C4-2B (cell line): Measurements from ENCODE around the gene DSC3.

Experiments
- H3K27ac ChIP-seq: fragments of 450-650 bp; 2 replicates; pipeline ENCODE4 v1.5.1; 2017
- ZFX ChIP-seq: fragments of 450-650 bp; IDR thresholded peaks from 2 replicates; pipeline ENCODE4 v1.6.1; 2017
- TF ChIP-seq, protein P1 (sequence below): fragments of 450-650 bp; conservative IDR thresholded peaks from 2 replicates; pipeline ENCODE4 v1.5.1; 2017; ENCODE audit warnings: mild to moderate bottlenecking

The DSC3 gene

DNA sequence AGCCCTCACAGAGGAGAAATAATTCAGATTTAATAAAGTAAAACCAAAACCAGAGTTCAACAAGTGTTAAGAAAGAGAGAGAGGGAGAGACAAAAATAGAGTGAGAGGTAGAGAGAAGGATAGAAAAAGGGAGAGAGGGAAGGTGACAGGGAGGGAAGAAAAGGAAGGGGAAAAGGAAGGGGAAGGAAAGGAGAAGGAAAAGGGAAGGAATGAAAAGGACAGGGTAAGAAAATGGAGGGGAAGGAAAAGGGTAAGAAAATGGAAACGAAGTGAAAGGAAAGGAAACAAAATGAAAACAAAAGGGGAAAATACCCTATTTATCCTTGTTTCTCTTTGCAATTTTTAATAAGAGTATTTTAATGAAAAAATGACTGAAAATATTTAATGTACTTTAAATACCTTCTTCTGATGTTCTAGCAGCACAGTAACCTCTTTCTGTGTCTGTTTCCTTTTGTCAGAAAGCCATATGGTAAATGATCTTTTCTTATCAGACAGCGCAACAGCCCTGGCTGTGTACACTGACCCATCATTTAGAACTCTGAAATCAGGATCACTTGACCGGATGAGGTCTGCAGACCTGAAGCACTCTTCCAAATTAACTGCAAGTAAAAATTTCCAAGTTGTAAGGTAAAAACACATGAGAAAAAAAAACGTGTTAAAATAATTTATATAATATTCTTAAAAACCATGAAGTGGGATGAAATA is 11.8 kb downstream of the DSC3 start:
- no peak overlapping the region for H3K27ac ChIP-seq
- TF ChIP-seq ZFX: no peak
- TF ChIP-seq, protein P1, sequence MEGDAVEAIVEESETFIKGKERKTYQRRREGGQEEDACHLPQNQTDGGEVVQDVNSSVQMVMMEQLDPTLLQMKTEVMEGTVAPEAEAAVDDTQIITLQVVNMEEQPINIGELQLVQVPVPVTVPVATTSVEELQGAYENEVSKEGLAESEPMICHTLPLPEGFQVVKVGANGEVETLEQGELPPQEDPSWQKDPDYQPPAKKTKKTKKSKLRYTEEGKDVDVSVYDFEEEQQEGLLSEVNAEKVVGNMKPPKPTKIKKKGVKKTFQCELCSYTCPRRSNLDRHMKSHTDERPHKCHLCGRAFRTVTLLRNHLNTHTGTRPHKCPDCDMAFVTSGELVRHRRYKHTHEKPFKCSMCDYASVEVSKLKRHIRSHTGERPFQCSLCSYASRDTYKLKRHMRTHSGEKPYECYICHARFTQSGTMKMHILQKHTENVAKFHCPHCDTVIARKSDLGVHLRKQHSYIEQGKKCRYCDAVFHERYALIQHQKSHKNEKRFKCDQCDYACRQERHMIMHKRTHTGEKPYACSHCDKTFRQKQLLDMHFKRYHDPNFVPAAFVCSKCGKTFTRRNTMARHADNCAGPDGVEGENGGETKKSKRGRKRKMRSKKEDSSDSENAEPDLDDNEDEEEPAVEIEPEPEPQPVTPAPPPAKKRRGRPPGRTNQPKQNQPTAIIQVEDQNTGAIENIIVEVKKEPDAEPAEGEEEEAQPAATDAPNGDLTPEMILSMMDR: no peak

DNA sequence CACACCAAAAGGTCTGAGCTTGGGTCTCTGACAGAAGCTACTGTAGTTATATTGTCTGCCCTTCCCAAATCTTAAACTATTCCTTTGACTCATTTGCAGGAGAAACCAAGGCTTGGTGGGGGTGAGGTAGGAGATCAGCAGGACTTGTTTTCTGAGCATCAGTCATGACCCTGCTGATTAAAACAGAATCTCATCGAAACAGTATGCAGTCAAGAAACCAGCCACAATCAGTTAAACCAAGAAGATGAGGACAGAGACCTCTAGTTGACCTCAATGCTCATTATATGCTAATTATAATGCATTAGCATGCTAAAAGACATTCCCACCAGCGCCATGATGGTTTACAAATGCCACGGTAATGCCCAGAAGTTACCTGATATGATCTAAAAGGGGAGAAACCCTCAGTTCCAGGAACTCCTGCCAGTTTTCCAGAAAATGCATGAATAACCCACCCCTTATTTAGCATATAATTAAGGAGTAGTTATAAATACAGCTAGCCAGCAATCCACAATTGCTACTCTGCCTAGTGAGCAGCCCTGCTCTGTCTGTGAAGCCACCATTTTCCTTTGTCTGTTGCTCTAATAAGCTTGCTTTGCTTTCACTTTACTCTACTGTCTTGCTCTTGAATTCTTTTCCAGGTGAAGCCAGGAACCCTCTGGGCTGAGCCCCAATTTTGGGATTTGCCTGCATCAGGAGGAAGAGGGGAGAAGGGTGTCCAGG is 26.7 kb downstream of the DSC3 start:
- no peak overlapping the region for H3K27ac ChIP-seq
- TF ChIP-seq, protein P1: no peak
- no peak for TF ChIP-seq ZFX

GRCh38 chr18:31011455-31011854 is 31.1 kb downstream of the DSC3 start:
- H3K27ac ChIP-seq: 0 out of 2 replicates have a peak overlapping the region, but pooled peaks have one; percentile 32

DNA sequence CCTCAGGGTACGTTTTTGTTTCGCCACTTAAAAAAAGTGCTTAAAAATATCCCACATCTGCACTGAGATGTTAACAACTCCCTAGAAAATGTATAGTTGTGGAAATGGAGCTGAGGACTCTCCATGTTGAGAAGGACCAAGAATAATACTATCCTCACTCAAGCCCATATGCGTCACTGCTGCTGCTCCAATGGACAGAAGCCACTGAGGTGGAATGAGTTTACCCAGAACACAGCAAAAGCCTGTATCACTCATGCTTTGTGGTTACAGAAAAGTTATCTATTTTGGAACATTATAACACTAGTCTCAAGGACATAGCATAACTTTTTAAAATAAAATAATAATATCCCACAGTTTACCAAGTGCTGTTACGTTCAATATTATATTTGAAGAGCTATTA is 31.9 kb downstream of the DSC3 start:
- no peak for TF ChIP-seq ZFX
- TF ChIP-seq, protein P1: no peak
- no peak overlapping the region for H3K27ac ChIP-seq

GRCh38 chr18:30999887-31000628 is 42.5 kb downstream of the DSC3 start:
- H3K27ac ChIP-seq: no peak overlapping the region
- TF ChIP-seq, protein P1: no peak
- TF ChIP-seq ZFX: no peak

- no peak overlapping the region for H3K27ac ChIP-seq
- TF ChIP-seq ZFX: no peak
- TF ChIP-seq, protein P1: peak; percentile 57
These were observed 43.4 kb downstream of the DSC3 start for GRCh38 chr18:30999186-30999585.

DNA sequence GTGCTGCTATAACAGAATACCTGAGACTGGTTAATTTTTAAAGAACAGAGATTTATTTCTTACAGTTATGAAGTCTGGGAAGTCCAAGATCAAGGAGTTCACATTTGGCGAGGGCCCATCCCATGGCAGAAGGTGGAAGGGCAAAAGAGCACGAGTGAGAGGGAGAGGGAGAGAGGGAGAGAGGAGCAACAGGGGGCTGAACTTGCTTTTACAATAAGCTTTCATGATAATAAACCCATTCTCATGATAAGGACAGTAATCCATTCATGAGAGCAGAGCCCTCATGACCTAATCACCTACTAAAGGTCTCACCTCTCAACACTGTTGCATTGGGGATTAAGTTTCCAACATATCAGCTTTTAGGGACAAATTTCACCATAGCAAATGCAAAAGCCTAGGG is 45.3 kb downstream of the DSC3 start:
- no peak overlapping the region for H3K27ac ChIP-seq
- TF ChIP-seq, protein P1: no peak
- no peak for TF ChIP-seq ZFX
